ENCODE data around the gene IL36RN.

IL36RN gene

GRCh38 chr2:113058998-113059960 is at the start of gene IL36RN:
Gene IL36RN (plus strand): TSS chr2:113059198. CDS start chr2:113059439, 241 bp downstream.
- no peak for DNase-seq

DNA sequence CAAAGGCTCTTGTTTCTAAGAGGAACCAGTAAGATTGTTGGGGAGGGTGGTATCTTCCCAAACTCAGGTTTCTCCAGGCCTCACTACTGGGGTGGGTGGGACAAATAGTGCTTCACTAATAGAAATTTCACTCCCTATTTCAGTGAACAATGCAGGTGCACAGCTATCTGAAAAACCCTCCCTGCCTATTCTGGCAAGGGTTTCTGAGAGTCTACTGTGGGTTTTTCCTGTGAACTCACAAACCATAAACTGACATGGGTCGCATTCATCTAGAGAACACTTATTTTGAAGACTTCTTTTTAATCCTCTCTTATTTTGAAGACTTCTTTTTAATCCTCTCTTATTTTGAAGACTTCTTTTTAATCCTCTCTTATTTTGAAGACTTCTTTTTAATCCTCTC is 49.4 kb upstream of the IL36RN start:
- no peak for DNase-seq

GRCh38 chr2:113010088-113010487 is 48.9 kb upstream of the IL36RN start:
- no peak for DNase-seq

DNA sequence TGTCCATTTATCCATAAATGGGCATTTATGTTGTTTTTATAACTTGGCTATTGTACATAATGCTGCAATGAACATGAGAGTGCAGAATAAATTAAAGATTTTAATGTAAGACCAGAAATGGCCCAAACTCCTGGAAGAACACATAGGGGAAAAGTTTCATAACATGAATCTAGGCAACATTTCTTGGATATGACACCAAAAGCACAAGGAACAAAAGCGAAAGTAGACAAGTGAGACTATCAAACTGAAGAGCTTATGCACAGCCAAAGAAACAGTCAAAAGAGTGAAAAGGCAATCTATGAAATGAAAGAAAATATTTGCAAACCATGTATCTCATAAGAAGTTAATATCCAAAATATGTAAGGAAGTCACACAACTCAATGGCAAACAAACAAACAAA is 47.9 kb upstream of the IL36RN start:
- no peak for DNase-seq

GRCh38 chr2:113012436-113013335 is 46.3 kb upstream of the IL36RN start:
- DNase-seq = no peak

DNA sequence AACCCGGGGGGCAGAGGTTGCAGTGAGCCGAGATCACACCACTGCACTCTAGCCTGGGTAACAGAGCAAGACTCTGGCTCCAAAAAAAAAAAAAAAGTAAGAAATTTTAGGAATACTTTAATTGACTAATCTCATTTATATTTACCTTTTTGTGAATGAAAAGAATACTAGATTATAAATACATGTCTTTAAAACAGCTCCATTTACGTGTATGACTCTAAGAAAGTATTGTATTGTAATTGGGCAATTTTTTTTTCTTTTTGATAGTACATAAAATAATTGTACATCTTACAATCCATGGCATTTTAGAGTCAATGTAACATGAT is 45.7 kb upstream of the IL36RN start:
- no peak for DNase-seq

DNA sequence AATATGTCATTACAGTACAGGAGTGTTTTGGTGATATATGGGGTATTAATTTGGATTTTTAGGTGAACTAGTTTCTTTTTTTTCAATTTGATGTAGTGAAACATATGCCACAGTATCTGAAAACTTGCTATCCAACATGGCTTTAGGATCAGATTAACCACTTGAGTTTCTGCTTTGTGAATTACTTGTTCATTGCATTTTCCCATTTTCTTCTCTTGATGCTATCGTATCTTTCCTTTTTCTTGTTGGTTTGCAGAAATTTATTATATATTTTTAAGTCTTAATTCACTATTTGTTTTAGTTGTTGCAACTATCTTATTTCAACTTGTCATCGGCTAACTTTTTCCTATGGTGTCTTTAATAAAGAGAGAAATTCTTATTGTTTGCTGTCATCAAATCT is 44.9 kb upstream of the IL36RN start:
- DNase-seq = no peak

DNA sequence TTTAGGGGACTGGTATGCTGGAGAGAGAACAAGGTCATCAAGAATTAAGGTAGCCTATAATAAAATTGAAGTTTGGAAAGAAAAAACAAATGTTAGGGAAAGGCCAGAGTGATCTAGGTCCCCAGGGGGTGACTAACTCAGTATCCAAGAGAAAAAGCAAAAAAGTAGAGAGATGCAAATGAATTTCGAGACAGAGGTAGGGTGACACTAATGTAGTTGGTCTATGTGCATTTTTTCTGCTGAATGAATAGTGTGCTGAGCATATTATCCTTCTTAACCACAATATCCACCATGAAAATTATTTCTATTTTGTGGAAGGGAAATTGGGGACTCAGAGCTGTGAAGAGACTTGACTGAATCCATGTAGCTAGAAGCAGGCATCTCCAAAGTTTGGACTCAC is 44.0 kb upstream of the IL36RN start:
- no peak for DNase-seq

DNA sequence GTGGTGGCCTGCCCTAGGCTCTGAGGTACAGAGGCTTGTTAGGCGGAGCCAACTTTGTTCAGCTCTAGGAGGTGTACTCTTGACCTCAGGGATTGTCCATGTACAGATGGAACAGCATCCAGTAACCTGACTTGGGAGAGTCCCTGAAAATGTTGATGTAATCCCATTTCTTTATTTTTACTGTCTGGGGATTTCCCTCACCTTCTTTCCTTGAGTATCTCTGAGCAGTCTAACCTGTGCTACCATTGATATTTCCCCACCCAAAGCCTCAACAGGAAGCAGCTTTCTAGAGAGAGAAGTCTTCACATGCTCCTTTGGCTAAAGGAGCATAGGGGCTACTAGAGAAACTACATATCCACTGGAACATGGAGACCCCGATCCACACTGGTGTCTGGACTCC is 43.3 kb upstream of the IL36RN start:
- no peak for DNase-seq

DNA sequence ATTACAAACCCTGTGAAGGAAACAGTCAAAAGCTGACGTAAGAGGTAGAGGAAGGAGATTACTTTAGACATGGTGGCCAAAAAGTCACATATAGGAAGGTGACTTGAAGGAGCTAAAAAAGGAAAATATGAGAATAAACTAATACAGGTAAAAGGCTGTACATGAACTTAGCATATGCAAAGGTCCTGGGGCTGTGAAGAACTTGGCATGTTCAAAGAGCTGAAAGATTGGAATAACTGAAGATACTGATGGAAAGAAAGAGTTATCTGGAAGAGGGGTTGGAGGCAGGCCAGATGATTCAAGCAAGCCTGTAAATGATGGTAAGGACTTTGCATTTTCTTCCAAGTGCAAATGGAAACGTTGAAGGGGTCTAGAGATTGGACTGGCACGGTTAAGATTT is 40.5 kb upstream of the IL36RN start:
- DNase-seq = no peak

DNA sequence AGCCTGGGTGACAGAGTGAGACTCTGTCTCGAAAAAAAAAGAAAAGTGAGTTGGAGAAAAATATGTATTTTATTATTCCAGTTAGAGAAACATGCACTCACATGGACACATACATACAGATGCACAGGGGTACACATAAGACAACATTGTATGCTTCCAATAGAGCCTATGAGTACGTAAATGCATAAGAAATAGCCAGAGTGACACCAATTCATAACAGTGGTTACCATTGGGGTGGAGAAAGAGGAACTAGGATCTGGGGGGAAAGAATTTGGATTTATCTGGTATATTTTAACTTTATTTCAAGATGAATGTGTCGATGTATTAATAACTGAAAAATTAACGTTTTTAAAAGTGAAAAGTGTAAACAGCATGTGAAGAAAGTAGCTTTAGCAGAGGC is 37.7 kb upstream of the IL36RN start:
- no peak for DNase-seq

GRCh38 chr2:113024764-113025163 is 34.2 kb upstream of the IL36RN start:
- no peak for DNase-seq

DNA sequence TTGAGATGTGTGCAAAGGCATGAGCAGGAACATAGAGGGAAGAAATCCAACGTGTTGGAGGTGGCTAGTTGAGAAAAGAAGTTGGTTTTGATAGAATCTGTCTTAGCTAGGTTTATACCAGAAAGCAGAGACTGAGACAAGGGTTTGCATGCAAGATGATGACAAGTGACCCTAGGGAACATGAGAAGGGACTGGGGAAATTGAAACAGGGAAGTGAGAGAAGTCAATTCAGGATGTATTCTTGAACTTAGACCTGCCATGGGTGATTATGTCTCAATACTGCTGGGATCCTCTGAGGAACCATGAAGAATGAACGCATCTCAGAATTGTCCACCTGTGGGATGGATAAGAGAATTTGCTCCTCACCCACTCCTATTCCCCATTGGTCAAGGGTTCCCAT is 33.3 kb upstream of the IL36RN start:
- DNase-seq = no peak

DNA sequence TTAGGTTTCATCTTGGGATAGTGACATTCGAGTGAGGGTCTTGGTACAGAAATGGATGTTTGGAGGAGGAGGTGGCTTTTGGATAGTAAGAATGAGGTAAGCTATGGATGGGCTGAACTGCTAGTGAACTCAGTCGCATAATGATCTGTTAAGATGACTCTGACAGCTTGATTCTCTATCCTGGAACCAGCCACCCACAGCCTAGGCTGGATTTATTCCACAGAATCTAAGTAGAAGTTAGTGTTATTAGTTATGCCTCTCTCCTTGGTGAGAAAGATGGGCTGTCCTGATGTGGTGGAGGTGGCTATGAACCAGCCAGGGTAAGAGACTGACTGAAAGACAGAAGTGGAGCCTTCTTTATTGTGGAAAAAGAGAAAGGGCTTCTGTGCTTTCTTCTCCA is 31.3 kb upstream of the IL36RN start:
- no peak for DNase-seq

GRCh38 chr2:113028112-113028511 is 30.9 kb upstream of the IL36RN start:
- DNase-seq = no peak

DNA sequence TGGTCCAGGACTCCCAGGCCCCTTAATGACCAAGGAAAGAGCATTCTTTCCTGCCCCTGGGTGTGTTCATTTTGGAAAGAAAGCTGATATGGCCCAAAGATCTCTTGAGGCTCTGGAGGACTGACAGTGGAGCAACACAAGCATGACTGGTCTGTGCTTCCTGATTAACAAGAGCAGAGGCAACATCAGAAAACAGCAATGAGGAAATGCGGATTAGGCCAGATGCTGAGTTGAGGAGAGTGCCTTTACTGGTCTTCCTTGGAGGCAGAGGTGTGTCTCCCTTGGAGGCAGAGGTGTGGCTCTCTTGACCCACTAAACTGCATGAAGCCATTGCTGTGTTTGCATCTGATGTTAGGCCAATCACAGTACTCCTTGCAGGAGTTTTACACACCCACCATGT is 26.3 kb upstream of the IL36RN start:
- DNase-seq = no peak

- no peak for DNase-seq
Observed at GRCh38 chr2:113034016-113034415, 25.0 kb upstream of the IL36RN start.

DNA sequence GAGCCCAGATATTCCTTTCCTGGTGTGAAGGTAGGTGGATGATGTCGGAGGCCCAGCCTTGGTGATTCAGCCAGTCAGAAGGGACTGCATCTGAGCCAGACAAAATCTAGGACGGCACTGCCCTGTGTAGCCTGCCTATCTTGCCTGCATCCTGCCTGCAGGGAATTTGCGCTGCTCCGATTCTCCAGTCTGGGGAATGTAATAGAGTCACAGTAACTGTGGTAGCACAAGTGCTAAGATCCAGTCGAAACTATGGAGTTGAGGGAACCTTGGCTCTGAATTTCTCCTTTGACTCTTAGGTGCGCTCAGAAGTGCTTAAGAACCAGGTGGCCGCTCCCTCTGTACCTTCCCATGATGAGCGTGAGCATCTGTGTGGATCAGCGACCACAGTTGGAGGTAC is 22.2 kb upstream of the IL36RN start:
- DNase-seq = no peak

- DNase-seq = no peak
Observed at GRCh38 chr2:113038291-113038690, 20.7 kb upstream of the IL36RN start.

DNA sequence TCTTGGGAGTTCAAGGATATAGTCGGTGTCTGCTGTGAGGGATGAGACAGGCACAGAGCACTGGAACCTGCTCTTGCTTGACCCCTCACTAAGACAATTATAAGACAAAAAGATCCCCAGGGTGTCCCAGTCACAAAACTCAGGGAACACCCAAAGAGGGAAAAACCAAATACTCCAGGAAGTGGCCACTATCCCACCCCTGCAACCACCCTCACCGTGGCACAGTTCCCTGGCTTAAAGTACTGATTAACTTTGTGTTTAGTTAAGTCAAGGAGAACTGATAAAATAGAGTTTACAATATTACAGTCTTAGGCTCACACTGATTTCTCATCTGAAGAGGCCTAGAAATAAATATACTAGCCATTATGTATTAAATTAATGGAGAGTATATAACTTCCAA is 19.8 kb upstream of the IL36RN start:
- no peak for DNase-seq

GRCh38 chr2:113039719-113040118 is 19.3 kb upstream of the IL36RN start:
- DNase-seq = no peak

DNA sequence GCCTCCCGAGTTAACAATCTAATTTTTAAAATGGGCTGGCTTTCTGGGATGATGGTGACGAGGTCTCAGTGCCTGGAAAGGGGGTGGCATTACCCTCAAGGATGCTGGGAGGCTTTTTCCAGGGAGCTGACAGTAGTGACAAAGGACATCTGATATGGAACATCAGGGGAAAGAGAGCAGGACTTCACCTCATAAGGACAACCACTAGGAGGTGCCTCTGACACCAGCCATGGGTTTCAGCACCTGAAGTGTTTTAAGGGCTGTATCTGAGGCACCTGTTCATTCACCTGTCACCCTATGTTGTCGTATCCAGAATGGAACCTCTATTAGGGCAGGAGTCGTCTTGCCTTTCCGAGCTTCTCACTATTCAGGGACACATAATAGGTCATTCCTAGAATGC is 17.1 kb upstream of the IL36RN start:
- DNase-seq = no peak

DNA sequence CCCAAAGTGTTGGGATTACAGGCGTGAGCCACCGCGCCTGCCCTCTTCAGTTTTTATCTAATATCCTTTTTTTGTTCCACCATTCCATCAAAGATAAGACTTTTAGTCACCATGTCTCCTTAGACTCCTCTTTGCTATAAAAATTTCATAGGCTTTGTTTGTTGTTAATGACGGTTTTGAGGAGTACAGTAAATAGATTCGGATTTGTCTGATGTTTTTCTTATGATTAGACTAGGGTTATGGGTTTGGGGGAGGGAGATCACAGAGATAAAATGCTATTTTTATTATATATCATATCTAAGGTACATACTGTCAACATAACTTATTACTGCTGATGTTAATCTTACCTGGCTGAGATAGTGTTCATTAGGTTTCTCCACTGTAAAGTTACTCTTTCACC is 12.5 kb upstream of the IL36RN start:
- no peak for DNase-seq
